ENCODE data around the gene VPS13A.

DNA sequence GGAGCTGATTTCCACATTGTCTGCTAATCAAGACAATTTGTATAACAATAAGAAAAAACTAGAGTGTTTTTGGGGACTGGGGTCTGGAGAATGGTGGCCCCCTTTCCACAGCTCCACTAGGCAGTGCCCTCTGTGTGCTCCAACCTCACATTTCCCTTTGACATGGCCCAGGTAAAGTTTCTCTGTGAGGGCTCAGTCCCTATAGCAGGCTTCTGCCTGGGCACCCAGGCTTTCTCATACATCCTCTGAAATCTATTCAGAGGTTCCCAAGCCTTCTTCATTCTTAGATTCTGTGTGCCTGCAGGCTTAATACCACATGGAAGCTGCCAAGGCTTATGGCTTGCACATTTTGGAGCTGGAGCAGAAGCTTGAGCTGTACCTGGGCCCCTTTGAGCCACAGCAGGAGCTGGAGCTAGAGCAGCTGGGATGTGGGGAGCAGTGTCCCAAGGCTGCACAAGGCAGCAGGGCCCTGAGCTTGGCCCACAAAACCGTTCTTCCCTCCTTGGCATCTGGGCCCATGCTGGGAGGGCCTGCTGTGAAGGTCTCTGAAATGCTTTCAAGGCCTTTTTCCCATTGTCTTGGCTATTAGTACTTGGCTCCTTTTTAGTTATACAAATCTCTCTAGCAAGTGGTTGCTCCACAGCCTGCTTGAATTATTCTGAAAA lies 49.1 kb upstream of the VPS13A start:
- TF ChIP-seq, protein P1, sequence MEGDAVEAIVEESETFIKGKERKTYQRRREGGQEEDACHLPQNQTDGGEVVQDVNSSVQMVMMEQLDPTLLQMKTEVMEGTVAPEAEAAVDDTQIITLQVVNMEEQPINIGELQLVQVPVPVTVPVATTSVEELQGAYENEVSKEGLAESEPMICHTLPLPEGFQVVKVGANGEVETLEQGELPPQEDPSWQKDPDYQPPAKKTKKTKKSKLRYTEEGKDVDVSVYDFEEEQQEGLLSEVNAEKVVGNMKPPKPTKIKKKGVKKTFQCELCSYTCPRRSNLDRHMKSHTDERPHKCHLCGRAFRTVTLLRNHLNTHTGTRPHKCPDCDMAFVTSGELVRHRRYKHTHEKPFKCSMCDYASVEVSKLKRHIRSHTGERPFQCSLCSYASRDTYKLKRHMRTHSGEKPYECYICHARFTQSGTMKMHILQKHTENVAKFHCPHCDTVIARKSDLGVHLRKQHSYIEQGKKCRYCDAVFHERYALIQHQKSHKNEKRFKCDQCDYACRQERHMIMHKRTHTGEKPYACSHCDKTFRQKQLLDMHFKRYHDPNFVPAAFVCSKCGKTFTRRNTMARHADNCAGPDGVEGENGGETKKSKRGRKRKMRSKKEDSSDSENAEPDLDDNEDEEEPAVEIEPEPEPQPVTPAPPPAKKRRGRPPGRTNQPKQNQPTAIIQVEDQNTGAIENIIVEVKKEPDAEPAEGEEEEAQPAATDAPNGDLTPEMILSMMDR (conservative IDR thresholded peaks at IDR 0.05 in 1 of 2, IDR thresholded peaks at IDR 0.05 in 1 of 2; ENCODE audit: extremely low read depth in 1 of 2, insufficient read depth in 1 of 2, low read depth in 1 of 2, low read length in 2 of 2): no peak
- TF ChIP-seq EZH2 (IDR thresholded peaks at IDR 0.05; ENCODE audit: borderline replicate concordance, low read length): no peak

All from mammary epithelial cell (primary cell).